Spleen (tissue), 11 donors: ENCODE data around the gene RBMS3. TPM values are rescaled to one million over a fixed set of nuclear protein-coding genes. Genes with fewer than 3 reads are reported as not detected.

ENCODE experiments used
- DNase-seq: peaks from one replicate; pipeline ENCODE4 v3.0.0-alpha.2; 2020
- H3K27ac ChIP-seq, 8 donors: fragments of 200-600 bp; sonication (generic) in 7 of 8; 1 replicate in 4 of 8; 2 replicates in 4 of 8; pipeline versions ENCODE4 v1.5.0 to v1.8.0; 2016 to 2021; ENCODE audit warnings: inconsistent platforms in 4 of 8, mild to moderate bottlenecking in 4 of 8, moderate library complexity in 1 of 8
- H3K27me3 ChIP-seq, 7 donors: fragments of 200-600 bp; sonication (generic) in 6 of 7; replicated peaks in 1 of 7; 1 replicate in 4 of 7; 2 replicates in 3 of 7; pipeline versions ENCODE4 v1.5.0 to v1.8.0; 2016 to 2021; ENCODE audit warnings: inconsistent platforms in 3 of 7, mild to moderate bottlenecking in 1 of 7
- H3K36me3 ChIP-seq, 6 donors: fragments of 200-600 bp; sonication (generic) in 5 of 6; 1 replicate in 4 of 6; 2 replicates in 2 of 6; pipeline versions ENCODE4 v1.5.0 to v1.8.0; 2016 to 2021; ENCODE audit warnings: inconsistent platforms in 2 of 6
- H3K4me1 ChIP-seq, 6 donors: fragments of 200-600 bp; sonication (generic) in 5 of 6; 1 replicate in 3 of 6; 2 replicates in 3 of 6; pipeline versions ENCODE4 v1.5.0 to v1.8.0; 2016 to 2021; ENCODE audit warnings: inconsistent platforms in 3 of 6
- H3K4me3 ChIP-seq, 8 donors: fragments of 200-600 bp; sonication (generic) in 7 of 8; 1 replicate in 4 of 8; 2 replicates in 4 of 8; pipeline versions ENCODE4 v1.5.0 to v1.8.0; 2016 to 2021; ENCODE audit warnings: inconsistent platforms in 4 of 8, mild to moderate bottlenecking in 4 of 8, moderate library complexity in 2 of 8
- H3K9me3 ChIP-seq, 8 donors: fragments of 200-600 bp; sonication (generic) in 7 of 8; 1 replicate in 4 of 8; 2 replicates in 4 of 8; pipeline versions ENCODE4 v1.5.0 to v1.8.0; 2016 to 2021; ENCODE audit warnings: inconsistent platforms in 4 of 8
- POLR2A ChIP-seq, 3 donors: fragments of 450-650 bp; IDR thresholded peaks; one replicate each; pipeline ENCODE4 v1.5.1; 2017; ENCODE audit warnings: antibody characterized with exemption in 3 of 3, mild to moderate bottlenecking in 1 of 3
- POLR2AphosphoS5 ChIP-seq, 3 donors: sonication (generic); formaldehyde crosslinking; IDR thresholded peaks; one replicate each; pipeline ENCODE4 v1.5.1; 2017; ENCODE audit warnings: antibody characterized with exemption in 3 of 3
- WGBS, 5 donors: extraction: QIAGEN DNeasy Blood & Tissue Kit in 3 of 5; methylation state at CpG; one replicate each; pipeline versions ENCODE4 v1.1.5 to v1.1.7; 2013 to 2018; 5-methylcytosine and 5-hydroxymethylcytosine counted together
- intact Hi-C: fragments of 100-400 bp; cut with DNase I; formaldehyde crosslinking; loops from one replicate; pipeline ENCODE4 v1.15.0; 2023; ENCODE audit warnings: low total_unique reads
- polyA plus RNA-seq, 3 donors: library from polyadenylated mRNA; stranded (reverse); fragments of 200-250 nt; gene quantifications; one replicate each; pipeline ENCODE4 v1.2.1, GENCODE V29; 2013
- total RNA-seq, 7 donors: library from RNA; depleted of rRNA in 3 of 7; stranded (reverse); fragments of >200 nt in 3 of 7; fragmentation: NEBNext Ultra II Directional in 4 of 7; extraction: Animal tissue kit (Norgen Biotek cat#: 25700) in 4 of 7; gene quantifications; one replicate each; pipeline versions ENCODE4 v1.1.0 to v1.2.1, GENCODE V29; 2016 to 2021
- TF ChIP-seq, protein P1 (sequence below), 11 experiments: fragments of 200-600 bp in 7 of 11; fragments of 450-650 bp in 4 of 11; sonication (generic) in 4 of 11; IDR thresholded peaks in 8 of 11; conservative IDR thresholded peaks in 3 of 11; 1 replicate in 7 of 11; 2 replicates in 4 of 11; pipeline versions ENCODE4 v1.4.0 to v1.8.0; 2016 to 2021; ENCODE audit warnings: antibody characterized with exemption in 11 of 11, inconsistent platforms in 4 of 11, mild to moderate bottlenecking in 1 of 11
- donor health status: healthy with polysubstance abuse.
- donor health status: DM: no; HTN: no; CAD: no; lungs with moderate emphysema.
- donor health status: DM: no; HTN: no; CAD: no.
- donor health status: Bipolar disorder and iron deficiency.
- donor health status: healthy.
- donor health status: DM: no; HTN: no; CAD: no.
- donor health status: DM: yes; HTN: yes; CAD: no.

RBMS3 gene
- total and polyA plus RNA-seq, 10 donors: 2.6 to 81.9 (median 52.5) TPM

DNA sequence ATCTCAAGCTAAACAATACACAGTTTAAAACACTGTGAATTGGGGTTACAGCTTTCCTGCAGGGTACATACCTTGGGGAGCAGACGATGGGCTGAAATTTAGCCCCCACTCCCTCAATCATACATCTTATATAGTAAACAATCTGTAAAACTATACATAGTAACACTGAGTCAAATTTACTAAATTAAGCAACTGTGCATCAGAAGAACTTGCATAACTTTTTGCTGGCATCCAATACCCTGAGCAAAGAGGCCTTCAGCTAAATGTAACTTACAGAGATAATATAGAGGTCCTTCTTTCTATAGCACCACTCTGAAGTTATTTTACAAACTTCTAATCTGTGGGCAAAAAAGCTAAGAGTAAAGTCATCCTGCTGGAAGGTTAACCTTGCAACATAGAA is 721.9 kb downstream of the RBMS3 start:
- no peak for DNase-seq
- TF ChIP-seq, protein P1, sequence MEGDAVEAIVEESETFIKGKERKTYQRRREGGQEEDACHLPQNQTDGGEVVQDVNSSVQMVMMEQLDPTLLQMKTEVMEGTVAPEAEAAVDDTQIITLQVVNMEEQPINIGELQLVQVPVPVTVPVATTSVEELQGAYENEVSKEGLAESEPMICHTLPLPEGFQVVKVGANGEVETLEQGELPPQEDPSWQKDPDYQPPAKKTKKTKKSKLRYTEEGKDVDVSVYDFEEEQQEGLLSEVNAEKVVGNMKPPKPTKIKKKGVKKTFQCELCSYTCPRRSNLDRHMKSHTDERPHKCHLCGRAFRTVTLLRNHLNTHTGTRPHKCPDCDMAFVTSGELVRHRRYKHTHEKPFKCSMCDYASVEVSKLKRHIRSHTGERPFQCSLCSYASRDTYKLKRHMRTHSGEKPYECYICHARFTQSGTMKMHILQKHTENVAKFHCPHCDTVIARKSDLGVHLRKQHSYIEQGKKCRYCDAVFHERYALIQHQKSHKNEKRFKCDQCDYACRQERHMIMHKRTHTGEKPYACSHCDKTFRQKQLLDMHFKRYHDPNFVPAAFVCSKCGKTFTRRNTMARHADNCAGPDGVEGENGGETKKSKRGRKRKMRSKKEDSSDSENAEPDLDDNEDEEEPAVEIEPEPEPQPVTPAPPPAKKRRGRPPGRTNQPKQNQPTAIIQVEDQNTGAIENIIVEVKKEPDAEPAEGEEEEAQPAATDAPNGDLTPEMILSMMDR (IDR thresholded peaks at IDR 0.05 in 8 of 11, conservative IDR thresholded peaks at IDR 0.05 in 3 of 11): no peak
- TF ChIP-seq POLR2AphosphoS5 (IDR thresholded peaks at IDR 0.05) (no peak), POLR2A (IDR thresholded peaks at IDR 0.05) (no peak)
- WGBS, 5 donors: 82 to 100% (median 85%) methylated on average over 1 of the region's 1 CpG
- Histone ChIP-seq H3K9me3 (peaks cover 0 to 7% (median 0%) of the 10 kb centered on the region in 8 donors), H3K36me3 (no peaks in the 10 kb centered on the region), H3K4me3 (no peak overlapping the region), H3K27me3 (no peaks in the 10 kb centered on the region), H3K27ac (no peak overlapping the region), H3K4me1 (peaks cover 0 to 5% (median 0%) of the 10 kb centered on the region in 6 donors)
- intact Hi-C loops: no loop called here

DNA sequence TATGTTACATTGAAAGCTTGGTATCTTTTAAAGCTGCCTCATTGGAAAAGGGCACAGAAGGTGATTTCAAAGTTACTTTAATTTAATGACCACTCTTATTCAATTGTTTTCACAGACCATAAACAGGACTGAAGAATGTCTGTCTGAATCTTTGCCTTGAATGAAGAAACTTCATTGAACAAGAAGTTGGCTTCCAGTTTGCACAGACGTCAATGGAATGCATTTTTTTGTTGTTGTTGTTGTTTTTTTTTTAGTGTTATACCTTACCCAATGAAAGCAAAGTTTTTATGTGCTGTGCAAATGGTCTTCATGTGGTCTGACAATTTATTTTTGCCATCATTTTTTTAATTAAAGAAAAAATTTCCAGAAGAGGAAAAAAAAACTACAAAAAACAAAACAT is 722.9 kb downstream of the RBMS3 start:
- intact Hi-C loops: no loop called here
- no peak for DNase-seq
- Histone ChIP-seq H3K27me3 (no peaks in the 10 kb centered on the region), H3K27ac (peak overlapping the region in 2 of 8 donors; percentile 5 to 19), H3K36me3 (no peaks in the 10 kb centered on the region), H3K4me1 (peaks cover 0 to 7% (median 0%) of the 10 kb centered on the region in 6 donors), H3K4me3 (no peak overlapping the region), H3K9me3 (peaks cover 0 to 7% (median 0%) of the 10 kb centered on the region in 8 donors)
- TF ChIP-seq, protein P1 (IDR thresholded peaks at IDR 0.05 in 8 of 11, conservative IDR thresholded peaks at IDR 0.05 in 3 of 11): no peak
- TF ChIP-seq POLR2A (IDR thresholded peaks at IDR 0.05) (no peak), POLR2AphosphoS5 (IDR thresholded peaks at IDR 0.05) (no peak)
- 50 to 83% (median 65%) methylated on average over 1 of the region's 1 CpG for WGBS, 5 donors

DNA sequence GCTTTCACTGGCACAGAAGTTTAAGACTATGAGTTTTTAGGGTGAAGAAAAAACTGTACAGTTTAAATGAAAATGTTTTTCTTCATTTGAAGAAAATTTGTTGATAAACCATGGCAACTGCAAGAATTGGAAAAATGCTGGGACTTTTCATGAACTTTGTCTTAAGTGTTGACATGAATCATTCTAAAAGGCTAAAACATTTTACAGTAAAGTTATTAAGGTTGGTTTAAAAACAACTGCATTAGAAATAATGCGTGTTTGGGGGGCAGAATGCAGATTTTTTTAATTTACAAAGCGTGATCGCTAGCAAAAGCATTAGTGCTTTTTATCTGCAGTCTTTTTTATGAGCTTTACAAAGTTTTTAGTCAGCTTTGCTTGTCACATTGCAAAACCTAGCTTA is 723.6 kb downstream of the RBMS3 start:
- H3K27me3 ChIP-seq: no peaks in the 10 kb centered on the region
- 79 to 92% (median 87%) methylated on average over 3 of the region's 3 CpGs for WGBS, 5 donors
- H3K27ac ChIP-seq: peak overlapping the region in 2 of 8 donors; percentile 5 to 19
- H3K4me3 ChIP-seq: no peak overlapping the region
- no peak for DNase-seq
- intact Hi-C loops: no loop called here
- no peaks in the 10 kb centered on the region for H3K36me3 ChIP-seq
- peaks cover 0 to 7% (median 0%) of the 10 kb centered on the region in 6 donors for H3K4me1 ChIP-seq
- no peak for TF ChIP-seq POLR2AphosphoS5 (IDR thresholded peaks at IDR 0.05)
- peaks cover 0 to 6% (median 0%) of the 10 kb centered on the region in 8 donors for H3K9me3 ChIP-seq

DNA sequence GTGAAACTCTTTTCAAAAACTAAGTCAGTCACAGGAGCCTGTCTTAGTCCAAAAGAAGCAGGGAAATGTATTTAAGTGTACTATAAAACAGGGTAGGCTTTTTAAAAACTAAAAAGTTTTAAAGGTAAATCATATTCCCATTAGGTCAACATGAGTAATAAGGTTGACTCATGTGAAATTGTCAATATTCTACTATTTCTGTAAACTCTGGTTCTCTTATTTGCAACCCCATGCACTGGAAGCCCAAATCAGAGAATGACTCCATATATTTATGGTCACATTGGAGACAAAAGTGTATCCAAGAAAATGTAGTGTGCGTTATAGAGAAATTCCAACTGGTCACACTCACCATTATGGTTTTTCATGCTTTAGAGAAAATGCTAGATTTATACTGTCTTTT is 725.2 kb downstream of the RBMS3 start:
- TF ChIP-seq, protein P1 (IDR thresholded peaks at IDR 0.05 in 8 of 11, conservative IDR thresholded peaks at IDR 0.05 in 3 of 11): no peak
- TF ChIP-seq POLR2A (IDR thresholded peaks at IDR 0.05) (no peak), POLR2AphosphoS5 (IDR thresholded peaks at IDR 0.05) (no peak)
- WGBS, 5 donors: 92 to 98% (median 94%) methylated on average over 1 of the region's 1 CpG
- no peak for DNase-seq
- Histone ChIP-seq H3K4me3 (no peak overlapping the region), H3K36me3 (no peaks in the 10 kb centered on the region), H3K27me3 (no peaks in the 10 kb centered on the region), H3K4me1 (peaks cover 0 to 7% (median 0%) of the 10 kb centered on the region in 6 donors), H3K9me3 (no peaks in the 10 kb centered on the region), H3K27ac (no peak overlapping the region)
- intact Hi-C loops: no loop called here

DNA sequence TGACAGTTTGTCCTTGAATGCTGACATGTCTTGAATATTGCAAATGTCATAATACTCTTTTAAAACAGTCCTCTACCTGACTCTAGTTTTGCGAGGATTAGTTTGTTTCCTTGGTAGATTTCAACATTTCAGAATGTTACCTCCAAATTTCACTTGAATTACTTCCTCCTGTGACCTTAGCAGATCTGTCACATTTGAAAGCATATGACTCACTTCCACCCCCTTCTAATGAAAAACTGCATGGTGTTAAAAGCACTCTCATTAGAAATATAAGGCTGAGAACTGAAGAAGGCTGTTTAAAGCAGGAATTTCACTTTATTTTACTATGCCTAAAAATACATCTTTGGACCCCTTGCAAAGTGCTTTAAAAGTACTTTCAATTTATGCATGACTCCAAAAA is 726.8 kb downstream of the RBMS3 start:
- 28 to 66% (median 38%) methylated on average over 1 of the region's 1 CpG for WGBS, 5 donors
- no peaks in the 10 kb centered on the region for H3K36me3 ChIP-seq
- no peak overlapping the region for H3K4me3 ChIP-seq
- intact Hi-C loops: no loop called here
- H3K4me1 ChIP-seq: peaks cover 0 to 7% (median 0%) of the 10 kb centered on the region in 6 donors
- no peak for TF ChIP-seq POLR2A (IDR thresholded peaks at IDR 0.05)
- TF ChIP-seq, protein P1 (IDR thresholded peaks at IDR 0.05 in 8 of 11, conservative IDR thresholded peaks at IDR 0.05 in 3 of 11): no peak
- no peak for TF ChIP-seq POLR2AphosphoS5 (IDR thresholded peaks at IDR 0.05)
- DNase-seq: no peak
- no peak overlapping the region for H3K27ac ChIP-seq
- H3K27me3 ChIP-seq: no peaks in the 10 kb centered on the region
- no peaks in the 10 kb centered on the region for H3K9me3 ChIP-seq
